Superior temporal gyrus (tissue), 1 donor: ENCODE data around the gene TSPAN15.

Experiments used
- DNase-seq: peaks from one replicate; pipeline ENCODE4 v3.0.0-alpha.2; 2016; ENCODE audit errors: extremely low spot score

TSPAN15 gene

DNA sequence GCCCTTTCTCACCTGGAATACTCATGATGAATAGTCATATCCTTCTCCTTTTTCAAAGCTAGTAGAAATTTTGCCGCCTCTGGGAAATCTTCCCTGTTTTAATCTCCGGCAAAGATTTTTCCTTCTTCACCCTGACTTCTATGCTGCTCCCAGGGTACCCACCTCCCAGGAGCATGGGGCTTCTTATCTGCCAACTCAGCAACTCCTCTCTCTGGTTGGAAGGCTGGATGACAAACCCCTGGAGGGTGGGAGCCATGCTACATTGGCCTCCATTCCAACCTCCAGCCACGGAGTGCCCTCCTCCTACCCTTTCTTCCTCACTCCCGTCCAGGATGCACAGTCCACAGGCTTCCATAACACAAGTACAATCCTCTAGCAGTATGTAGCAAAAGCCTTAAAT lies 102.1 kb downstream of the TSPAN15 start:
- DNase-seq, result no peak

DNA sequence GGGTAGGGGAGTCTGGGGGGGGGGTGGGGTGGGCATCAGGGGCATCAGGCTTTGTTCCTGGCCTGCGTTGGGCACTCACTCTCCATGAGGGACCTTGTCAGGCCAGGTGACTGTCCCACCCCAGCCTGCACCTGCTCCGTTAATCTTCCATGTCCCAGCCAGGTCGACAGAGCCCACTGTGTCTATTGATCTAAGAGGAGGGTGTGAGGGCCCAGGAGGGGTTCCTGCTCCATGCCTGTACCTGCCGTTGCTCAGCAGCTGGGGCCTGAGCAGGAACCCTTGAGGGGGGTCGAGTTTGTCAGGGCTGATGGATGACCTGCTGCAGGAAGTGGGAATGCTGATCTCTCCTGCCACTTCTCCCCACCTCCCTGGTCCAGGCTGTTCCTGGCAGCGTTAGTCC lies 103.3 kb downstream of the TSPAN15 start:
- no peak for DNase-seq
